Peyer's patch (tissue), 4 donors: ENCODE data around the gene TCEAL9. TPM values are rescaled to one million over a fixed set of nuclear protein-coding genes. Genes with fewer than 3 reads are reported as not detected.
A peak's percentile ranks its signal among the peaks of the same experiment; 100 is the strongest.

ENCODE experiments used
- DNase-seq, 3 donors: peaks; one replicate each; pipeline ENCODE4 v3.0.0-alpha.2; 2017 to 2019
- H3K27ac ChIP-seq, 4 donors: fragments of 200-600 bp; sonication (generic); one replicate each; pipeline ENCODE4 v1.5.1; 2016 to 2019
- H3K27me3 ChIP-seq, 2 donors: fragments of 200-600 bp; sonication (generic); one replicate each; pipeline ENCODE4 v1.5.1; 2019
- H3K36me3 ChIP-seq, 3 donors: fragments of 200-600 bp; sonication (generic); one replicate each; pipeline ENCODE4 v1.5.1; 2016 to 2019
- H3K4me1 ChIP-seq, 4 donors: fragments of 200-600 bp; sonication (generic); one replicate each; pipeline ENCODE4 v1.5.1; 2016 to 2019
- H3K4me3 ChIP-seq, 4 donors: fragments of 200-600 bp; sonication (generic); 1 replicate in 3 of 4; 2 replicates in 1 of 4; pipeline ENCODE4 v1.5.1; 2016 to 2019; ENCODE audit warnings: mild to moderate bottlenecking in 1 of 4
- H3K9me3 ChIP-seq, 4 donors: fragments of 200-600 bp; sonication (generic); one replicate each; pipeline ENCODE4 v1.5.1; 2016 to 2019; ENCODE audit warnings: mild to moderate bottlenecking in 1 of 4
- CTCF ChIP-seq, 6 experiments: fragments of 450-650 bp in 4 of 6; fragments of 200-600 bp in 2 of 6; sonication (generic) in 1 of 6; IDR thresholded peaks; one replicate each; pipeline ENCODE4 v1.5.1; 2017 to 2019; ENCODE audit warnings: antibody characterized with exemption in 6 of 6, mild to moderate bottlenecking in 3 of 6, moderate library complexity in 1 of 6
- POLR2A ChIP-seq, 2 donors: fragments of 450-650 bp; IDR thresholded peaks; one replicate each; pipeline ENCODE4 v1.5.1; 2017; ENCODE audit warnings: antibody characterized with exemption in 2 of 2, mild to moderate bottlenecking in 2 of 2, moderate library complexity in 2 of 2
- total RNA-seq, 4 donors: library from RNA; depleted of rRNA; stranded (reverse); fragments of >200 nt; gene quantifications; one replicate each; pipeline ENCODE4 v1.1.0, GENCODE V29; 2016

TCEAL9 gene
- total RNA-seq, 4 donors from 2014 or later: 4.2 to 33.0 (median 9.7) TPM

GRCh38 chrX:103399744-103400143 lies 43.4 kb downstream of the TCEAL9 start:
- H3K27me3 ChIP-seq: no peaks in the 10 kb centered on the region
- TF ChIP-seq POLR2A (IDR thresholded peaks at IDR 0.05) (no peak), CTCF (IDR thresholded peaks at IDR 0.05) (no peak)
- H3K36me3 ChIP-seq: no peaks in the 10 kb centered on the region
- DNase-seq: no peak
- H3K27ac ChIP-seq: no peak overlapping the region
- H3K4me1 ChIP-seq: no peaks in the 10 kb centered on the region
- H3K4me3 ChIP-seq: no peak overlapping the region
- no peaks in the 10 kb centered on the region for H3K9me3 ChIP-seq

- Histone ChIP-seq H3K36me3 (no peaks in the 10 kb centered on the region), H3K27me3 (no peaks in the 10 kb centered on the region), H3K4me1 (no peaks in the 10 kb centered on the region), H3K4me3 (no peak overlapping the region), H3K27ac (no peak overlapping the region), H3K9me3 (no peaks in the 10 kb centered on the region)
- TF ChIP-seq POLR2A (IDR thresholded peaks at IDR 0.05) (no peak), CTCF (IDR thresholded peaks at IDR 0.05) (no peak)
- no peak for DNase-seq
Measured at GRCh38 chrX:103400931-103401330, 44.6 kb downstream of the TCEAL9 start.

GRCh38 chrX:103404231-103405008 lies 48.1 kb downstream of the TCEAL9 start:
- Histone ChIP-seq H3K9me3 (no peaks in the 10 kb centered on the region), H3K4me1 (no peaks in the 10 kb centered on the region), H3K27me3 (no peaks in the 10 kb centered on the region), H3K36me3 (no peaks in the 10 kb centered on the region), H3K27ac (no peak overlapping the region), H3K4me3 (peak overlapping the region; percentile 23 to 49 (median 35))
- DNase-seq: peak; percentile 47 to 75 (median 50)
- TF ChIP-seq POLR2A (IDR thresholded peaks at IDR 0.05) (no peak), CTCF (IDR thresholded peaks at IDR 0.05) (no peak)

GRCh38 chrX:103405009-103405333 lies 48.7 kb downstream of the TCEAL9 start:
- Histone ChIP-seq H3K4me3 (peak overlapping the region; percentile 23 to 49 (median 35)), H3K27ac (no peak overlapping the region), H3K9me3 (no peaks in the 10 kb centered on the region), H3K27me3 (no peaks in the 10 kb centered on the region), H3K36me3 (no peaks in the 10 kb centered on the region), H3K4me1 (no peaks in the 10 kb centered on the region)
- TF ChIP-seq POLR2A (IDR thresholded peaks at IDR 0.05): no peak
- TF ChIP-seq CTCF (IDR thresholded peaks at IDR 0.05): no peak
- DNase-seq: no peak

- Histone ChIP-seq H3K9me3 (no peaks in the 10 kb centered on the region), H3K27ac (no peak overlapping the region), H3K4me1 (no peaks in the 10 kb centered on the region), H3K36me3 (no peaks in the 10 kb centered on the region), H3K4me3 (no peak overlapping the region), H3K27me3 (no peaks in the 10 kb centered on the region)
- TF ChIP-seq CTCF (IDR thresholded peaks at IDR 0.05): no peak
- no peak for TF ChIP-seq POLR2A (IDR thresholded peaks at IDR 0.05)
- DNase-seq: no peak
Measured at GRCh38 chrX:103406256-103406655, 50.0 kb downstream of the TCEAL9 start.
